Panc1 (cell line): ENCODE results near the gene CCND3. TPM values are rescaled to one million over a fixed set of nuclear protein-coding genes. Genes with fewer than 3 reads are reported as not detected.

ENCODE experiments used
- ATAC-seq: fragments of 200-7000 bp; cut with Tn5 transposase; 2 replicates; pipeline ENCODE4 v1.9.1; 2020; ENCODE audit warnings: mild to moderate bottlenecking, moderate library complexity
- BruUV-seq: library from RNA; stranded (reverse); fragments of 400-500 nt; replicated peaks from 2 replicates; lab custom pipeline; 2021; lab: Mats Ljungman, UMichigan
- CTCF ChIA-PET: fragments of 300-600 bp; sonication (Branson Sonifier 250); formaldehyde crosslinking; loops from one replicate; lab custom pipeline; 2022; ENCODE audit warnings: antibody characterized with exemption; lab: Charles Lee
- POLR2A ChIA-PET: fragments of 300-600 bp; sonication (Branson Sonifier 250); formaldehyde crosslinking; loops from one replicate; lab custom pipeline; 2022; ENCODE audit warnings: antibody characterized with exemption; lab: Charles Lee
- DNase-seq: peaks from one replicate; pipeline ENCODE4 v3.0.0-alpha.2; 2010; ENCODE audit warnings: low read depth, low spot score
- H3K27ac ChIP-seq: 2 replicates; pipeline ENCODE4 v1.5.1; 2011; ENCODE audit warnings: mild to moderate bottlenecking, low read length, inconsistent platforms
- H3K27me3 ChIP-seq: fragments of 200-500 bp; sonication (Bioruptor generic); 2 replicates; pipeline ENCODE4 v1.6.0; 2014; ENCODE audit warnings: low read length, inconsistent platforms; ENCODE audit not compliant: control insufficient read depth, insufficient read depth
- H3K36me3 ChIP-seq: fragments of 200-500 bp; sonication (Bioruptor generic); 2 replicates; pipeline ENCODE4 v1.5.1; 2014; ENCODE audit warnings: inconsistent platforms, mild to moderate bottlenecking, low read length, moderate library complexity; ENCODE audit not compliant: control insufficient read depth, insufficient read depth
- H3K4me1 ChIP-seq: 2 replicates; pipeline ENCODE4 v1.5.1; 2011; ENCODE audit warnings: inconsistent platforms, mild to moderate bottlenecking, low read length, moderate library complexity; ENCODE audit not compliant: control insufficient read depth, insufficient read depth
- H3K4me3 ChIP-seq, 2 experiments: 2 replicates each; pipeline ENCODE4 v1.5.1; 2011 to 2012; ENCODE audit warnings: low read depth in 2 of 2, low read length in 2 of 2, mild to moderate bottlenecking in 2 of 2, inconsistent platforms in 1 of 2, moderate library complexity in 1 of 2
- H3K9me3 ChIP-seq: fragments of 200-500 bp; sonication (Bioruptor generic); 2 replicates; pipeline ENCODE4 v1.5.1; 2014; ENCODE audit warnings: low read depth, mild to moderate bottlenecking, inconsistent platforms, low read length, moderate library complexity; ENCODE audit not compliant: control insufficient read depth, insufficient read depth
- POLR2AphosphoS5 ChIP-seq: IDR thresholded peaks from 2 replicates; pipeline ENCODE4 v1.6.1; 2012; ENCODE audit warnings: mild to moderate bottlenecking, low read depth, low read length, moderate library complexity
- REST ChIP-seq, 2 experiments: IDR thresholded peaks; 2 replicates each; pipeline ENCODE4 v1.6.1; 2011 to 2012; ENCODE audit warnings: low read depth in 2 of 2, control low read depth in 1 of 2, low read length in 1 of 2, mild to moderate bottlenecking in 1 of 2, moderate library complexity in 1 of 2; ENCODE audit not compliant: insufficient read depth in 1 of 2
- SIN3A ChIP-seq: IDR thresholded peaks from 2 replicates; pipeline ENCODE4 v1.6.1; 2012; ENCODE audit warnings: low read depth, mild to moderate bottlenecking, low read length, moderate library complexity, borderline replicate concordance; ENCODE audit not compliant: insufficient read depth
- TCF7L2 ChIP-seq: IDR thresholded peaks from 2 replicates; pipeline ENCODE4 v1.6.1; 2011; ENCODE audit warnings: mild to moderate bottlenecking, low read depth, low read length, inconsistent platforms
- in situ Hi-C: cut with HindIII; loops from 2 replicates; pipeline ENCODE4 v1.10.0; 2016; ENCODE audit warnings: low sequenced_read_pairs, low pct_unique_long_range_greater_than_20kb
- intact Hi-C: fragments of 100-400 bp; cut with micrococcal nuclease; formaldehyde crosslinking; loops from one replicate; pipeline ENCODE4 v1.10.0; 2022; ENCODE audit not compliant: unreplicated experiment
- total RNA-seq: library from RNA; stranded (reverse); gene quantifications from one replicate; pipeline ENCODE4 v1.2.1, GENCODE V29; 2021; ENCODE audit not compliant: unreplicated experiment
- TF ChIP-seq, protein P1 (sequence below): fragments of 450-650 bp; IDR thresholded peaks from 2 replicates; pipeline ENCODE4 v1.5.1; 2017; ENCODE audit warnings: mild to moderate bottlenecking

The CCND3 gene
- total RNA-seq, 1 experiment from 2014 or later: 36.8 TPM

DNA sequence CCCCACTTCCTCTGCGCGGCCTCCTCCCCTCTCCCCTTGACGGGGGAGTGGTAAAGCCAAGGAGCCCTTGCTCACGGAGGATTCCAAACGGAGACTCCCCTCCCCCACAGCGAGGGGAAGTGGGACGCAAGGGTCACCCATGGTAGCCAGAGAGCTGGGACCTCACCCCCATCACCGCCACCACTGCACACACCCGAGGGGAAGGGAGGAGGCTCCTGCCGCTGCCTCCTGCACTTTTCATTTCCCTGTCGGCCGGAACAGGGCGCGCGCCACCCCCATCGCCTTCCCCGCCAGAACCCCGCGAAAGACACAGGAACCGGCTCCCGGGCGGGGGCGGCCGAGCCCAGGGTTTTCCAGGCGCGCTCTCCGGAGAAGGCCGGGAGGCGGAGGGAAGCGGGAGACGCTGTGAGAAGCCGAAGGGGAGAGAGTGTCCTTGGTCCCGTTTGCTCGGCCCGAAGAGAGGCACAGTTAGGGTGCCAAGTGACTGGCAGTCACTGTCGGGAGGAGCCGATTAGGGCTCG is 789 bp downstream of the CCND3 start:
- in situ Hi-C loops: no loop called here
- ATAC-seq (peak; percentile 6), DNase-seq (no peak)
- H3K4me1 ChIP-seq: peaks cover 30% of the 10 kb centered on the region
- no peaks in the 10 kb centered on the region for H3K9me3 ChIP-seq
- POLR2A ChIA-PET: no interaction called here
- CTCF ChIA-PET: interaction anchor here (0.5 to 0.7 kb wide), 2 partner anchors 45 to 338 kb away, joined by 3 to 4 read pairs; no protein-coding TSS in a partner anchor
- peak overlapping the region; percentile 71 for H3K27ac ChIP-seq
- H3K4me3 ChIP-seq: peak overlapping the region; percentile 58 to 90
- intact Hi-C loops: no loop called here
- no TSS peak for BruUV-seq
- TF ChIP-seq TCF7L2 (no peak), POLR2AphosphoS5 (no peak), SIN3A (no peak), REST (IDR thresholded peaks at IDR 0.05; ENCODE audit: insufficient read depth in 1 of 2, low read depth in 2 of 2, low read length in 1 of 2) (no peak)
- TF ChIP-seq, protein P1, sequence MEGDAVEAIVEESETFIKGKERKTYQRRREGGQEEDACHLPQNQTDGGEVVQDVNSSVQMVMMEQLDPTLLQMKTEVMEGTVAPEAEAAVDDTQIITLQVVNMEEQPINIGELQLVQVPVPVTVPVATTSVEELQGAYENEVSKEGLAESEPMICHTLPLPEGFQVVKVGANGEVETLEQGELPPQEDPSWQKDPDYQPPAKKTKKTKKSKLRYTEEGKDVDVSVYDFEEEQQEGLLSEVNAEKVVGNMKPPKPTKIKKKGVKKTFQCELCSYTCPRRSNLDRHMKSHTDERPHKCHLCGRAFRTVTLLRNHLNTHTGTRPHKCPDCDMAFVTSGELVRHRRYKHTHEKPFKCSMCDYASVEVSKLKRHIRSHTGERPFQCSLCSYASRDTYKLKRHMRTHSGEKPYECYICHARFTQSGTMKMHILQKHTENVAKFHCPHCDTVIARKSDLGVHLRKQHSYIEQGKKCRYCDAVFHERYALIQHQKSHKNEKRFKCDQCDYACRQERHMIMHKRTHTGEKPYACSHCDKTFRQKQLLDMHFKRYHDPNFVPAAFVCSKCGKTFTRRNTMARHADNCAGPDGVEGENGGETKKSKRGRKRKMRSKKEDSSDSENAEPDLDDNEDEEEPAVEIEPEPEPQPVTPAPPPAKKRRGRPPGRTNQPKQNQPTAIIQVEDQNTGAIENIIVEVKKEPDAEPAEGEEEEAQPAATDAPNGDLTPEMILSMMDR: no peak
- no peaks in the 10 kb centered on the region for H3K36me3 ChIP-seq
- H3K27me3 ChIP-seq: no peaks in the 10 kb centered on the region

- CTCF ChIA-PET: interaction anchor here (0.8 kb wide), 1 partner anchor 153 kb away, joined by 3 read pairs; the partner anchor contains the start of gene TOMM6
- POLR2A ChIA-PET: interaction anchor here (0.7 kb wide), 1 partner anchor 92 kb away, joined by 7 read pairs; no protein-coding TSS in a partner anchor
- peaks cover 37% of the 10 kb centered on the region for H3K4me1 ChIP-seq
- in situ Hi-C loops: no loop called here
- no peak for ATAC-seq
- H3K4me3 ChIP-seq: peak overlapping the region; percentile 58 to 90
- intact Hi-C loops: no loop called here
- TF ChIP-seq SIN3A: no peak
- no peak for TF ChIP-seq TCF7L2
- no peak for TF ChIP-seq POLR2AphosphoS5
- TF ChIP-seq REST (IDR thresholded peaks at IDR 0.05; ENCODE audit: insufficient read depth in 1 of 2, low read depth in 2 of 2, low read length in 1 of 2): no peak
- TF ChIP-seq, protein P1: no peak
- H3K27me3 ChIP-seq: no peaks in the 10 kb centered on the region
- no peak for DNase-seq
- H3K36me3 ChIP-seq: no peaks in the 10 kb centered on the region
- H3K27ac ChIP-seq: peak overlapping the region; percentile 71
- H3K9me3 ChIP-seq: no peaks in the 10 kb centered on the region
- no TSS peak for BruUV-seq
These were observed 1.5 kb downstream of the CCND3 start for GRCh38 chr6:41939848-41940758.
